HL-60 (cell line): ENCODE results near the gene ROCK1.

Experiments
- CTCF ChIP-seq: IDR thresholded peaks from one replicate; pipeline ENCODE4 v1.5.1; 2011; ENCODE audit warnings: low read length, control low read depth, inconsistent platforms; ENCODE audit not compliant: insufficient read depth
- POLR2AphosphoS5 ChIP-seq: IDR thresholded peaks from 2 replicates; pipeline ENCODE4 v1.6.1; 2012; ENCODE audit warnings: low read depth
- TF ChIP-seq, protein P1 (sequence below): IDR thresholded peaks from 2 replicates; pipeline ENCODE4 v1.6.1; 2012; ENCODE audit warnings: low read depth; ENCODE audit not compliant: insufficient replicate concordance

DNA sequence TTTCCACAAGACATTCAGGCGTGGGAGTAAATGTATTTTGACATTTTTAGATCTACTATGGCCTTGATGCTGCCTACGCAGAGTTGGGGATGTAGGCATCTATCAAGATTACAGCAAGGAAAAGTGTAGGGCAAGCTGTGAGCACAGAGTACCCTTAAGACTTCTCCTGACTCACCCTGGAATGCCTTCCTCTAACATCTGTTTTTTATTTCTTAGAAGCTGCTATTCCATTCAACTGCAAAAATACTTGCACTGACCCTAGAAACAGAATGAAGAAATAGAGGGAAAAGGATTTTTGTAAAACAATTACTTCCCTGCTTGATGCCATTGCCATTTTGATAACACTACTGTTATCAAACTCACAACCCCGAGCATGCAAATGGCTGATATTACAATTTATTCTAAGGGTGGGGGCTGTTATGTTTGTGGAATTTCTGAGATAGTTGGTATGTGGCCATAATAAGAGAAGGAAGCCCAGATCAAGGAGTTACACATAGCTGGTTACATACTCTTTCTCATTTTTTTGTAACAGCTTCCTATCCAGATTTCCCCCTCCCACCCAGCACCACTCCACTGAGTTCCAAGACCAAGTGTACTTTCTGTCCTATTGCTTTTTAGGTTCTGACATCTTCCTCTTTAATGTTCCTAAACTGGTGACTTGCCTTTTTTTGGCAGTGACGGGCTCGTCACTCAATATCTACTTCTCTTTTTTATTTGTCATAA lies 6.0 kb upstream of the ROCK1 start:
- TF ChIP-seq CTCF = no peak
- no peak for TF ChIP-seq POLR2AphosphoS5
- TF ChIP-seq, protein P1, sequence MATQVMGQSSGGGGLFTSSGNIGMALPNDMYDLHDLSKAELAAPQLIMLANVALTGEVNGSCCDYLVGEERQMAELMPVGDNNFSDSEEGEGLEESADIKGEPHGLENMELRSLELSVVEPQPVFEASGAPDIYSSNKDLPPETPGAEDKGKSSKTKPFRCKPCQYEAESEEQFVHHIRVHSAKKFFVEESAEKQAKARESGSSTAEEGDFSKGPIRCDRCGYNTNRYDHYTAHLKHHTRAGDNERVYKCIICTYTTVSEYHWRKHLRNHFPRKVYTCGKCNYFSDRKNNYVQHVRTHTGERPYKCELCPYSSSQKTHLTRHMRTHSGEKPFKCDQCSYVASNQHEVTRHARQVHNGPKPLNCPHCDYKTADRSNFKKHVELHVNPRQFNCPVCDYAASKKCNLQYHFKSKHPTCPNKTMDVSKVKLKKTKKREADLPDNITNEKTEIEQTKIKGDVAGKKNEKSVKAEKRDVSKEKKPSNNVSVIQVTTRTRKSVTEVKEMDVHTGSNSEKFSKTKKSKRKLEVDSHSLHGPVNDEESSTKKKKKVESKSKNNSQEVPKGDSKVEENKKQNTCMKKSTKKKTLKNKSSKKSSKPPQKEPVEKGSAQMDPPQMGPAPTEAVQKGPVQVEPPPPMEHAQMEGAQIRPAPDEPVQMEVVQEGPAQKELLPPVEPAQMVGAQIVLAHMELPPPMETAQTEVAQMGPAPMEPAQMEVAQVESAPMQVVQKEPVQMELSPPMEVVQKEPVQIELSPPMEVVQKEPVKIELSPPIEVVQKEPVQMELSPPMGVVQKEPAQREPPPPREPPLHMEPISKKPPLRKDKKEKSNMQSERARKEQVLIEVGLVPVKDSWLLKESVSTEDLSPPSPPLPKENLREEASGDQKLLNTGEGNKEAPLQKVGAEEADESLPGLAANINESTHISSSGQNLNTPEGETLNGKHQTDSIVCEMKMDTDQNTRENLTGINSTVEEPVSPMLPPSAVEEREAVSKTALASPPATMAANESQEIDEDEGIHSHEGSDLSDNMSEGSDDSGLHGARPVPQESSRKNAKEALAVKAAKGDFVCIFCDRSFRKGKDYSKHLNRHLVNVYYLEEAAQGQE = no peak
